ENCODE results near the gene ASF1B.

ASF1B gene

GRCh38 chr19:14114439-14114838, 21.9 kb downstream of the ASF1B start:
- TF ChIP-seq, protein P1, sequence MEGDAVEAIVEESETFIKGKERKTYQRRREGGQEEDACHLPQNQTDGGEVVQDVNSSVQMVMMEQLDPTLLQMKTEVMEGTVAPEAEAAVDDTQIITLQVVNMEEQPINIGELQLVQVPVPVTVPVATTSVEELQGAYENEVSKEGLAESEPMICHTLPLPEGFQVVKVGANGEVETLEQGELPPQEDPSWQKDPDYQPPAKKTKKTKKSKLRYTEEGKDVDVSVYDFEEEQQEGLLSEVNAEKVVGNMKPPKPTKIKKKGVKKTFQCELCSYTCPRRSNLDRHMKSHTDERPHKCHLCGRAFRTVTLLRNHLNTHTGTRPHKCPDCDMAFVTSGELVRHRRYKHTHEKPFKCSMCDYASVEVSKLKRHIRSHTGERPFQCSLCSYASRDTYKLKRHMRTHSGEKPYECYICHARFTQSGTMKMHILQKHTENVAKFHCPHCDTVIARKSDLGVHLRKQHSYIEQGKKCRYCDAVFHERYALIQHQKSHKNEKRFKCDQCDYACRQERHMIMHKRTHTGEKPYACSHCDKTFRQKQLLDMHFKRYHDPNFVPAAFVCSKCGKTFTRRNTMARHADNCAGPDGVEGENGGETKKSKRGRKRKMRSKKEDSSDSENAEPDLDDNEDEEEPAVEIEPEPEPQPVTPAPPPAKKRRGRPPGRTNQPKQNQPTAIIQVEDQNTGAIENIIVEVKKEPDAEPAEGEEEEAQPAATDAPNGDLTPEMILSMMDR (IDR thresholded peaks at IDR 0.05), result no peak

- TF ChIP-seq, protein P1 (IDR thresholded peaks at IDR 0.05), result peak; percentile 28; the same call in 1 of the 2 replicates
These were observed 22.5 kb downstream of the ASF1B start for GRCh38 chr19:14113762-14114414.

GRCh38 chr19:14112809-14113385, 23.5 kb downstream of the ASF1B start:
- TF ChIP-seq, protein P1 (IDR thresholded peaks at IDR 0.05), result no peak

DNA sequence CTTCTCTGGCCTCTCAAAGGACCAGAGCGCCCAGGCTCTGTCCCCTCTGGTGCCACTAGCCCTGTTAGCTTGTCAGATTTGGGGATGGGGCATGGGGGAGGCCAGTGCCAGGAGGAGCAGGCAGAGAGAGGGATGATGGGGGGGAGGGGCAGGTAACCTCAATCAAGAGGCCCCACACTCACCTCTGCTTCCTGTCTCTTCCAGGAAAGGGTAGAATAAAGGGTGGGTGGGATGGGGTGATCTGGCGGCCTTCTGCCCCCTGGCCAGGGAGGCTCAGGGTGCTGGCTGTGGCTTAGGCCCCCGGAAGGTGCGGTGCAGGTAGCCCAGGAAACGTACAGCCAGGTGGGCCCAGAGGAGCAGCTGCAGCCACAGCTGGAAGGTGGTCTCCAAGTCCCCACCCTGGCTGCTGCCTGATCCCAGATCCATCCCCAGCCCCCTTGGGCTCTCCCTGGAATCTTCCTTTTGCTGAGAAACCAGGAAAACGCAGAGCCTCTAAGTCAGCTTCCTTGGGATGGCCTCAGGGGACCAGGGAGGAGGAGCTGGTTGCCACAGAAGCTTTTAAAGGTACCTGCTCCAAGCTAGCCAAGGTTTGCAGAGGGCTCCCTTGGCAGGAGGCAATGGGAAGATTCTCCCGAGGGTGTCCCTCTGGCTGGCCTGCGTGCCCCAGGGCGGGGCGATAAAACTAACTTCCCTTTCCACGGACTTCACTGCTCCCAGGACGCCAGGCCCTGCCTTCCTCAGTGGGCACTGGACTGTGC, 24.2 kb downstream of the ASF1B start:
- TF ChIP-seq, protein P1 (IDR thresholded peaks at IDR 0.05), result no peak

DNA sequence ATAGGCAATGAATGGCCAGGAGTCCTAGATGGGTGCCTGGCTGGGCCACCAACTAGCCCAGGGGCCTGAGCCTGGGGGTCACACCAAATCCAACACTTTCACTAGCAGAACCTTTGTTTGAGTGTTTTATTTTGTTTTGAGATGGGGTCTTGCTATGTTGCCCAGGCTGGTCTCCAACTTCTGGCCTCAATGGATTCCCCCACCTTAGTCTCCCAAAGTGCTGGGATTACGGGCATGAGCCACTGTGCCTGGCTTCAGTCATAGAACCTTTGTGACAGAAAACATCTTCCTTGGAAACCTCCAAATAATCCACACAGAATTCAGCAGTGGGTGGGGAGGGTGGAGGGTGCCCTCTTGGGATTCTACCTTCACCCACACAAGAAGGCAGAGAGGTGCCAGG, 24.9 kb downstream of the ASF1B start:
- TF ChIP-seq, protein P1 (IDR thresholded peaks at IDR 0.05), result no peak

- TF ChIP-seq, protein P1 (IDR thresholded peaks at IDR 0.05), result no peak
These were observed 25.7 kb downstream of the ASF1B start for GRCh38 chr19:14110650-14111049.

GRCh38 chr19:14107581-14108461, 28.6 kb downstream of the ASF1B start:
- TF ChIP-seq, protein P1 (IDR thresholded peaks at IDR 0.05), result no peak

Data from LNCAP (cell line).